D721Med (cell line): ENCODE results near the gene SAMD4B.
"Not testable (repeated sequence)": the region's sequence is repeated elsewhere in the genome, so short reads cannot be mapped to it uniquely, and the experiment has no call there.

Source experiments
- DNase-seq: peaks from one replicate; pipeline ENCODE4 v3.0.0; 2011; ENCODE audit warnings: low spot score; ENCODE audit not compliant: insufficient read length
- FAIRE-seq: peaks from 2 replicates; lab custom pipeline; 2011; peaks lifted over from hg19 to GRCh38; lab: Jason Lieb, UNC
- TF ChIP-seq, protein P1 (sequence below): IDR thresholded peaks from 2 replicates; pipeline ENCODE4 v1.5.1; 2012; ENCODE audit warnings: mild to moderate bottlenecking, control low read depth; ENCODE audit not compliant: insufficient read depth; ENCODE audit errors: missing control alignments

SAMD4B gene

GRCh38 chr19:39372941-39373340 lies 30.7 kb downstream of the SAMD4B start:
- DNase-seq: no peak
- FAIRE-seq: no peak
- TF ChIP-seq, protein P1, sequence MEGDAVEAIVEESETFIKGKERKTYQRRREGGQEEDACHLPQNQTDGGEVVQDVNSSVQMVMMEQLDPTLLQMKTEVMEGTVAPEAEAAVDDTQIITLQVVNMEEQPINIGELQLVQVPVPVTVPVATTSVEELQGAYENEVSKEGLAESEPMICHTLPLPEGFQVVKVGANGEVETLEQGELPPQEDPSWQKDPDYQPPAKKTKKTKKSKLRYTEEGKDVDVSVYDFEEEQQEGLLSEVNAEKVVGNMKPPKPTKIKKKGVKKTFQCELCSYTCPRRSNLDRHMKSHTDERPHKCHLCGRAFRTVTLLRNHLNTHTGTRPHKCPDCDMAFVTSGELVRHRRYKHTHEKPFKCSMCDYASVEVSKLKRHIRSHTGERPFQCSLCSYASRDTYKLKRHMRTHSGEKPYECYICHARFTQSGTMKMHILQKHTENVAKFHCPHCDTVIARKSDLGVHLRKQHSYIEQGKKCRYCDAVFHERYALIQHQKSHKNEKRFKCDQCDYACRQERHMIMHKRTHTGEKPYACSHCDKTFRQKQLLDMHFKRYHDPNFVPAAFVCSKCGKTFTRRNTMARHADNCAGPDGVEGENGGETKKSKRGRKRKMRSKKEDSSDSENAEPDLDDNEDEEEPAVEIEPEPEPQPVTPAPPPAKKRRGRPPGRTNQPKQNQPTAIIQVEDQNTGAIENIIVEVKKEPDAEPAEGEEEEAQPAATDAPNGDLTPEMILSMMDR: no peak

- no peak for DNase-seq
- FAIRE-seq: no peak
- TF ChIP-seq, protein P1: no peak
Measured at GRCh38 chr19:39375929-39376328, 33.7 kb downstream of the SAMD4B start.

DNA sequence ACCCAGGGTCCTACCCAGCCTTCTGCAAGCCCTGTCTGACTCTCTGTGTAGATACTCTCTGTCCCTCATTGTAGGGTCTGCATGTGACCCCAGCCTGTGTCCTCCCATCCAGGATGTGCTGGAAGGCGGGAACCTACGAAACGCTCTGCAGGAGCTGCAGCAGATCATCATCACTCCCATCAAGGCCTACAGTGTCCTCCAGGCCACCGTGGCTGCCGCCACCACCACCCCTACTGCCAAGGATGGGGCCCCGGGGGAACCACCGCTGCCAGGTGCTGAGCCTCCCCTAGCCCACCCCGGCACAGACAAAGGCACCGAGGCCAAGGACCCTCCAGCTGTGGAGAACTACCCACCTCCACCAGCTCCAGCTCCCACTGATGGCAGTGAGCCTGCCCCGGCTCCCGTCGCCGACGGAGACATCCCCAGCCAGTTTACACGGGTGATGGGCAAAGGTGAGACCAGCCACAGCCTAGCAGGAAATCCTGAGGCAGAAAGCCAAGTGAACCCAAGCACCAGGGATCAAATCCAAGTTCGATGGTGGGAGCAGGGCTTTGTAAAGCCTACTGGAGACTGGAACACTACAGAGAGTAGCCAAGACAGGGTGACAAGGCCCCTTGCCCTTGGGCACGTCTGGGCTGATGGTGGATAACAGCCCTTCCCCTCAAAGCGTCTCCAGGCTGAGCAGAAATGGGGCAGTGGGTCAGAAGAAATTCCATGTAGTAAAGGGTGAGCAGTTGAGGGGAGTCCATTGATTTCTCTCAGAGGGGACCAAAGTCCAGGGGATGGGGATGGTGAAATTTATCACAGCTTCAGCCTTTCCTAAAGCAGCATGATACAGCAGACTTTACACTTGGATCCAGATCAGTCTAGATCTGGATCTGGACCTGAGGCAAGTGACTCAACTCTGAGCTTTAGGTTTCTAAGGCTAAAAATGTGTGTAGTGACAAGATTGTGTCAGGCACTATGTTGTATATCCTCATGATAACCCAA lies 35.4 kb downstream of the SAMD4B start:
- TF ChIP-seq, protein P1: no peak
- DNase-seq (no peak), FAIRE-seq (no peak)

GRCh38 chr19:39379366-39379765 lies 37.1 kb downstream of the SAMD4B start:
- not testable (repeated sequence) for FAIRE-seq, DNase-seq

GRCh38 chr19:39379865-39380396 lies 37.7 kb downstream of the SAMD4B start:
- FAIRE-seq (no peak), DNase-seq (no peak)
- TF ChIP-seq, protein P1: no peak

DNA sequence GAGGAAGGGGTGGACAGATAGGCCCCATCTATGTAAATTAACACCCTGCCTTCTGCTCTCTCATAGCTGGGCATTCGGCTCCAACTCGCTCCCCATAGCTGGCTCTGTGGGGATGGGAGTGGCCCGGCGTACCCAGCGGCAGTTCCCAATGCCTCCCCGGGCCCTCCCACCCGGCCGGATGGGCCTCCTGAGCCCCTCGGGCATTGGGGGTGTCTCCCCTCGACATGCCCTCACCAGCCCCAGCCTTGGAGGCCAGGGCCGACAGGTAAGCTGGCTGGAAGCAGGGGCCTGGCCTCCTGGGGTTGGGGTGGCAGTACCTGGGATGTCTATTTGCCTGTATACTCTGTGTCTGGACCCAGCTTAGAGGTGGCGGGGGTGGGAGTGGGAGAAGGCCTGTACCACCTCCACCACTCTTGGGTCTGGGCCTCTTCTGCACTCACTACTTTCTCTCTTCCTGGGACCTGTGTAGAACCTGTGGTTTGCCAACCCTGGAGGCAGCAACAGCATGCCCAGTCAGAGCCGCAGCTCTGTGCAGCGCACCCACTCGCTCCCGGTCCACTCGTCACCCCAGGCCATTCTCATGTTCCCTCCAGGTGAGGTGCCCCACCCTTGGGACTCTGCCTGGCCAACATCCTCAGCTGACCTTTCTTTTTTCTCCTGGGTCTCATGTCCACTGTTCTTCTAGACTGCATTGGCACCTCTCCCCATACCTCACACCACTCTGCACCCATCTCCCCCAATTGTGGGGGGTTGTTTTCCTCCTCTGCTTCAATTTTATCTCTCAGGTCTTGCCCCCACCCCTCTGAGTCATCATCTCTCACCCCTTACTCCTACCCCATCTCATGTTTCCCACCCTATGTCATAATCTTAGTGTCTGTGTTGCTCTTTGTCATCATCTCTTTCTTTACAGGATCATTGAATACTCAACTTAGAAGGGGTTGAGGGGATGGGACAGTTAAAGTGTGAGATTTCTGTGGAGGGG lies 38.6 kb downstream of the SAMD4B start:
- TF ChIP-seq, protein P1: no peak
- FAIRE-seq: no peak

More for the DNA sequence above, 38.6 kb downstream of the SAMD4B start:
- no peak for DNase-seq
